HEK293 (cell line): Measurements from ENCODE around the gene TMEM181.
A peak's percentile ranks its signal among the peaks of the same experiment; 100 is the strongest.

Source experiments
- ELK4 ChIP-seq: IDR thresholded peaks from 2 replicates; pipeline ENCODE4 v1.6.1; 2011; ENCODE audit warnings: mild to moderate bottlenecking, low read depth, low read length, borderline replicate concordance
- FEZF1 ChIP-seq: fragments of 450-650 bp; formaldehyde crosslinking; IDR thresholded peaks from 2 replicates; pipeline ENCODE4 v1.5.1; 2016; ENCODE audit warnings: missing biosample characterization, missing genetic modification characterization
- HOXD13 ChIP-seq: sonication (generic); formaldehyde crosslinking; IDR thresholded peaks from 2 replicates; pipeline ENCODE4 v1.8.0; 2022; ENCODE audit warnings: missing genetic modification reagents, borderline replicate concordance
- IKZF3 ChIP-seq: fragments of 450-650 bp; IDR thresholded peaks from 2 replicates; pipeline ENCODE4 v1.5.0; 2018; ENCODE audit warnings: missing biosample characterization, mild to moderate bottlenecking, missing genetic modification characterization, moderate library complexity
- KLF16 ChIP-seq: fragments of 450-650 bp; formaldehyde crosslinking; IDR thresholded peaks from 2 replicates; pipeline ENCODE4 v1.5.1; 2017; ENCODE audit warnings: missing biosample characterization, missing genetic modification characterization
- KLF9 ChIP-seq: fragments of 450-650 bp; formaldehyde crosslinking; IDR thresholded peaks from 2 replicates; pipeline ENCODE4 v1.5.1; 2016; ENCODE audit warnings: missing biosample characterization, missing genetic modification characterization, low read depth
- OVOL3 ChIP-seq: fragments of 450-650 bp; formaldehyde crosslinking; IDR thresholded peaks from 2 replicates; pipeline ENCODE4 v1.5.1; 2016; ENCODE audit warnings: missing biosample characterization, missing genetic modification characterization
- RBAK ChIP-seq: fragments of 450-650 bp; formaldehyde crosslinking; IDR thresholded peaks from 2 replicates; pipeline ENCODE4 v1.5.1; 2016; ENCODE audit warnings: missing biosample characterization, missing genetic modification characterization
- SETDB1 ChIP-seq: IDR thresholded peaks from one replicate; pipeline ENCODE4 v1.6.1; 2017; ENCODE audit warnings: mild to moderate bottlenecking, low read length, moderate library complexity, mixed read lengths; ENCODE audit not compliant: insufficient read length
- SP3 ChIP-seq: fragments of 450-650 bp; formaldehyde crosslinking; IDR thresholded peaks from 2 replicates; pipeline ENCODE4 v1.5.1; 2016; ENCODE audit warnings: missing biosample characterization, missing genetic modification characterization
- WT1 ChIP-seq: fragments of 450-650 bp; formaldehyde crosslinking; IDR thresholded peaks from 2 replicates; pipeline ENCODE4 v1.5.1; 2016; ENCODE audit warnings: missing biosample characterization, missing genetic modification characterization
- ZBTB17 ChIP-seq: fragments of 450-650 bp; formaldehyde crosslinking; IDR thresholded peaks from 2 replicates; pipeline ENCODE4 v1.5.1; 2016; ENCODE audit warnings: missing biosample characterization, missing genetic modification characterization
- ZBTB44 ChIP-seq: fragments of 450-650 bp; IDR thresholded peaks from 2 replicates; pipeline ENCODE4 v1.5.1; 2018; ENCODE audit warnings: missing biosample characterization, mild to moderate bottlenecking, missing genetic modification characterization
- ZBTB49 ChIP-seq: fragments of 450-650 bp; formaldehyde crosslinking; IDR thresholded peaks from 2 replicates; pipeline ENCODE4 v1.5.1; 2016; ENCODE audit warnings: missing biosample characterization, missing genetic modification characterization, low read depth
- ZBTB8A ChIP-seq: fragments of 450-650 bp; formaldehyde crosslinking; IDR thresholded peaks from 2 replicates; pipeline ENCODE4 v1.5.1; 2016; ENCODE audit warnings: missing biosample characterization, missing genetic modification characterization
- ZEB2 ChIP-seq: fragments of 450-650 bp; formaldehyde crosslinking; IDR thresholded peaks from 2 replicates; pipeline ENCODE4 v1.5.1; 2016; ENCODE audit warnings: missing biosample characterization, missing genetic modification characterization
- ZFP37 ChIP-seq: fragments of 450-650 bp; formaldehyde crosslinking; IDR thresholded peaks from 2 replicates; pipeline ENCODE4 v1.5.1; 2016; ENCODE audit warnings: missing biosample characterization, missing genetic modification characterization
- ZIC2 ChIP-seq: fragments of 450-650 bp; formaldehyde crosslinking; IDR thresholded peaks from 2 replicates; pipeline ENCODE4 v1.5.1; 2016; ENCODE audit warnings: missing biosample characterization, missing genetic modification characterization
- ZNF112 ChIP-seq: fragments of 450-650 bp; formaldehyde crosslinking; IDR thresholded peaks from 2 replicates; pipeline ENCODE4 v1.5.0; 2017; ENCODE audit warnings: missing biosample characterization, missing genetic modification characterization
- ZNF146 ChIP-seq: fragments of 450-650 bp; formaldehyde crosslinking; IDR thresholded peaks from 2 replicates; pipeline ENCODE4 v1.5.1; 2016; ENCODE audit warnings: missing biosample characterization, missing genetic modification characterization
- ZNF280D ChIP-seq: fragments of 450-650 bp; formaldehyde crosslinking; IDR thresholded peaks from 2 replicates; pipeline ENCODE4 v1.5.1; 2016; ENCODE audit warnings: missing biosample characterization, missing genetic modification characterization
- ZNF404 ChIP-seq: fragments of 450-650 bp; formaldehyde crosslinking; IDR thresholded peaks from 2 replicates; pipeline ENCODE4 v1.5.1; 2017; ENCODE audit warnings: missing biosample characterization, missing genetic modification characterization
- ZNF76 ChIP-seq: fragments of 450-650 bp; formaldehyde crosslinking; IDR thresholded peaks from 2 replicates; pipeline ENCODE4; 2016; ENCODE audit warnings: low read depth, missing biosample characterization, missing genetic modification characterization, borderline replicate concordance
- ZSCAN16 ChIP-seq: fragments of 450-650 bp; formaldehyde crosslinking; IDR thresholded peaks from 2 replicates; pipeline ENCODE4 v1.5.1; 2016; ENCODE audit warnings: missing biosample characterization, missing genetic modification characterization
- ZSCAN23 ChIP-seq: fragments of 450-650 bp; formaldehyde crosslinking; IDR thresholded peaks from 2 replicates; pipeline ENCODE4 v1.5.1; 2016; ENCODE audit warnings: missing biosample characterization, missing genetic modification characterization
- ZSCAN30 ChIP-seq: fragments of 450-650 bp; IDR thresholded peaks from 2 replicates; pipeline ENCODE4 v1.5.1; 2018; ENCODE audit warnings: missing biosample characterization, mild to moderate bottlenecking, missing genetic modification characterization, moderate library complexity
- ZXDB ChIP-seq: fragments of 450-650 bp; formaldehyde crosslinking; IDR thresholded peaks from 2 replicates; pipeline ENCODE4 v1.5.1; 2016; ENCODE audit warnings: missing biosample characterization, missing genetic modification characterization
- TF ChIP-seq, protein P1 (sequence below): fragments of 450-650 bp; formaldehyde crosslinking; IDR thresholded peaks from 2 replicates; pipeline ENCODE4 v1.5.1; 2016; ENCODE audit warnings: missing biosample characterization, missing genetic modification characterization
- TF ChIP-seq, protein P2 (sequence below): fragments of 450-650 bp; formaldehyde crosslinking; IDR thresholded peaks from 2 replicates; pipeline ENCODE4 v1.5.1; 2016; ENCODE audit warnings: missing biosample characterization, missing genetic modification characterization

The TMEM181 gene

GRCh38 chr6:158644231-158645063 lies 84.6 kb downstream of the TMEM181 start, which contains the start of gene DYNLT1 (continued):
- TF ChIP-seq ZBTB44 (tag by site-specific recombination) (no peak), KLF16 (peak; percentile 94), ZSCAN23 (tag by site-specific recombination) (peak; percentile 64; the same call in 1 of the 2 replicates), KLF9 (tag by site-specific recombination) (peak; percentile 99), HOXD13 (CRISPR knock-in tag) (0 out of 2 replicates have a peak, but pooled peaks have one; percentile 29), ELK4 (no peak), FEZF1 (tag by site-specific recombination) (no peak), ZBTB17 (peak; percentile 73), ZIC2 (tag by site-specific recombination) (peak; percentile 83), OVOL3 (peak; percentile 53; the same call in 1 of the 2 replicates), SETDB1 (no peak), ZSCAN30 (tag by site-specific recombination) (peak; percentile 18; the same call in 1 of the 2 replicates), ZFP37 (peak; percentile 96), ZNF76 (tag by site-specific recombination) (peak; percentile 72), ZNF404 (no peak), ZNF146 (tag by site-specific recombination) (peak; percentile 30; the same call in 1 of the 2 replicates), SP3 (tag by site-specific recombination) (peak; percentile 98), WT1 (tag by site-specific recombination) (peak; percentile 61), RBAK (0 out of 2 replicates have a peak, but pooled peaks have one; percentile 14), ZBTB49 (tag by site-specific recombination) (no peak), ZNF280D (tag by site-specific recombination) (0 out of 2 replicates have a peak, but pooled peaks have one; percentile 67), ZSCAN16 (peak; percentile 39; the same call in 1 of the 2 replicates), ZXDB (tag by site-specific recombination) (peak; percentile 78; the same call in 1 of the 2 replicates), IKZF3 (tag by site-specific recombination) (peak; percentile 44), ZNF112 (tag by site-specific recombination) (no peak), ZEB2 (peak; percentile 87), ZBTB8A (peak; percentile 62)
- TF ChIP-seq, protein P1, sequence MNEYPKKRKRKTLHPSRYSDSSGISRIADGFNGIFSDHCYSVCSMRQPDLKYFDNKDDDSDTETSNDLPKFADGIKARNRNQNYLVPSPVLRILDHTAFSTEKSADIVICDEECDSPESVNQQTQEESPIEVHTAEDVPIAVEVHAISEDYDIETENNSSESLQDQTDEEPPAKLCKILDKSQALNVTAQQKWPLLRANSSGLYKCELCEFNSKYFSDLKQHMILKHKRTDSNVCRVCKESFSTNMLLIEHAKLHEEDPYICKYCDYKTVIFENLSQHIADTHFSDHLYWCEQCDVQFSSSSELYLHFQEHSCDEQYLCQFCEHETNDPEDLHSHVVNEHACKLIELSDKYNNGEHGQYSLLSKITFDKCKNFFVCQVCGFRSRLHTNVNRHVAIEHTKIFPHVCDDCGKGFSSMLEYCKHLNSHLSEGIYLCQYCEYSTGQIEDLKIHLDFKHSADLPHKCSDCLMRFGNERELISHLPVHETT, result 0 out of 2 replicates have a peak, but pooled peaks have one; percentile 74
- TF ChIP-seq, protein P2, sequence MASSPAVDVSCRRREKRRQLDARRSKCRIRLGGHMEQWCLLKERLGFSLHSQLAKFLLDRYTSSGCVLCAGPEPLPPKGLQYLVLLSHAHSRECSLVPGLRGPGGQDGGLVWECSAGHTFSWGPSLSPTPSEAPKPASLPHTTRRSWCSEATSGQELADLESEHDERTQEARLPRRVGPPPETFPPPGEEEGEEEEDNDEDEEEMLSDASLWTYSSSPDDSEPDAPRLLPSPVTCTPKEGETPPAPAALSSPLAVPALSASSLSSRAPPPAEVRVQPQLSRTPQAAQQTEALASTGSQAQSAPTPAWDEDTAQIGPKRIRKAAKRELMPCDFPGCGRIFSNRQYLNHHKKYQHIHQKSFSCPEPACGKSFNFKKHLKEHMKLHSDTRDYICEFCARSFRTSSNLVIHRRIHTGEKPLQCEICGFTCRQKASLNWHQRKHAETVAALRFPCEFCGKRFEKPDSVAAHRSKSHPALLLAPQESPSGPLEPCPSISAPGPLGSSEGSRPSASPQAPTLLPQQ, result peak; percentile 89; the same call in 1 of the 2 replicates
